ENCODE results near the gene ATAD2B.

Gene ATAD2B

GRCh38 chr2:23915327-23915726 is 11.6 kb downstream of the ATAD2B start:
- DNase-seq (ENCODE audit: low read depth in 2 of 3, low spot score in 1 of 3): no peak

- DNase-seq (ENCODE audit: low read depth in 2 of 3, low spot score in 1 of 3): no peak
Observed at GRCh38 chr2:23912054-23912453, 14.9 kb downstream of the ATAD2B start.

GRCh38 chr2:23905155-23905554 is 21.8 kb downstream of the ATAD2B start:
- no peak for DNase-seq (ENCODE audit: low read depth in 2 of 3, low spot score in 1 of 3)

- no peak for DNase-seq (ENCODE audit: low read depth in 2 of 3, low spot score in 1 of 3)
Observed at GRCh38 chr2:23904692-23905091, 22.2 kb downstream of the ATAD2B start.

GRCh38 chr2:23904215-23904614 is 22.7 kb downstream of the ATAD2B start:
- no peak for DNase-seq (ENCODE audit: low read depth in 2 of 3, low spot score in 1 of 3)

- no peak for DNase-seq (ENCODE audit: low read depth in 2 of 3, low spot score in 1 of 3)
Observed at GRCh38 chr2:23903034-23903433, 23.9 kb downstream of the ATAD2B start.

- DNase-seq (ENCODE audit: low read depth in 2 of 3, low spot score in 1 of 3): no peak
Observed at GRCh38 chr2:23901966-23902846, 24.7 kb downstream of the ATAD2B start.

GRCh38 chr2:23900541-23901322 is 26.2 kb downstream of the ATAD2B start:
- DNase-seq (ENCODE audit: low read depth in 2 of 3, low spot score in 1 of 3): no peak

- DNase-seq (ENCODE audit: low read depth in 2 of 3, low spot score in 1 of 3): no peak
Observed at GRCh38 chr2:23900133-23900532, 26.8 kb downstream of the ATAD2B start.

- DNase-seq (ENCODE audit: low read depth in 2 of 3, low spot score in 1 of 3): no peak
Observed at GRCh38 chr2:23871206-23871605, 55.7 kb downstream of the ATAD2B start.

- no peak for DNase-seq (ENCODE audit: low read depth in 2 of 3, low spot score in 1 of 3)
Observed at GRCh38 chr2:23867449-23867848, 59.5 kb downstream of the ATAD2B start.

GRCh38 chr2:23862716-23863426 is 64.1 kb downstream of the ATAD2B start:
- no peak for DNase-seq (ENCODE audit: low read depth in 2 of 3, low spot score in 1 of 3)

GRCh38 chr2:23861952-23862351 is 65.0 kb downstream of the ATAD2B start:
- DNase-seq (ENCODE audit: low read depth in 2 of 3, low spot score in 1 of 3): no peak

- no peak for DNase-seq (ENCODE audit: low read depth in 2 of 3, low spot score in 1 of 3)
Observed at GRCh38 chr2:23859983-23860382, 66.9 kb downstream of the ATAD2B start.

- no peak for DNase-seq (ENCODE audit: low read depth in 2 of 3, low spot score in 1 of 3)
Observed at GRCh38 chr2:23859234-23859633, 67.7 kb downstream of the ATAD2B start.

GRCh38 chr2:23850564-23851256 is 76.2 kb downstream of the ATAD2B start:
- no peak for DNase-seq (ENCODE audit: low read depth in 2 of 3, low spot score in 1 of 3)

GRCh38 chr2:23844905-23845304 is 82.0 kb downstream of the ATAD2B start:
- no peak for DNase-seq (ENCODE audit: low read depth in 2 of 3, low spot score in 1 of 3)

GRCh38 chr2:23843051-23843976 is 83.6 kb downstream of the ATAD2B start:
- DNase-seq (ENCODE audit: low read depth in 2 of 3, low spot score in 1 of 3): no peak

- no peak for DNase-seq (ENCODE audit: low read depth in 2 of 3, low spot score in 1 of 3)
Observed at GRCh38 chr2:23839919-23840578, 86.9 kb downstream of the ATAD2B start.
